ENCODE results near the gene KRTAP12-3. TPM values are rescaled to one million over a fixed set of nuclear protein-coding genes. Genes with fewer than 3 reads are reported as not detected.
"Not testable (repeated sequence)": the region's sequence is repeated elsewhere in the genome, so short reads cannot be mapped to it uniquely, and the experiment has no call there.

KRTAP12-3 gene
- total RNA-seq, 4 donors from 2014 or later = 13.2 TPM; not detected in 3

DNA sequence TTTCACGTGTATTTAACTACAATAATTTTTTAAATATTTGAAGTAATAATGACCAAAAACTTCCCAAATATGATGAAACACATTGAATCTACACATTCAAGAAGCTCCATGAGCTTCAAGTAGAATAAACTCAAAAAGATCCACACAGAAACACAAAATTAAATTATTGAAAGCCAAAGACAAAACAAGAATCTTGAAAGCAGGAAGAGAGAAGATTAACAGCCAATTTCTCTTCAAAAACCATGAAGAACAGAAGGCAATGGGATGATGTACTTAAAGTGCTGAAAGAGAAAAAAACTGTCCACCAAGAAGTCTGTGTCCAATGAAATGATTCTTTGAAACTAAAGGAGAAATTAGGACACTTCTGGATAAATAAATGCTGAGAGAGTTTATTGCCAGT, 25.7 kb upstream of the KRTAP12-3 start:
- WGBS, 2 donors = 89 to 92% methylated on average over 1 of the region's 1 CpG
- no peak overlapping the region for H3K4me3 ChIP-seq (ENCODE audit: low read depth, poor library complexity, severe bottlenecking)
- intact Hi-C loops (cut with DNase I; ENCODE audit: low total_unique reads) = no loop called here
- no peak for TF ChIP-seq POLR2A (IDR thresholded peaks at IDR 0.05)
- TF ChIP-seq, protein P1, sequence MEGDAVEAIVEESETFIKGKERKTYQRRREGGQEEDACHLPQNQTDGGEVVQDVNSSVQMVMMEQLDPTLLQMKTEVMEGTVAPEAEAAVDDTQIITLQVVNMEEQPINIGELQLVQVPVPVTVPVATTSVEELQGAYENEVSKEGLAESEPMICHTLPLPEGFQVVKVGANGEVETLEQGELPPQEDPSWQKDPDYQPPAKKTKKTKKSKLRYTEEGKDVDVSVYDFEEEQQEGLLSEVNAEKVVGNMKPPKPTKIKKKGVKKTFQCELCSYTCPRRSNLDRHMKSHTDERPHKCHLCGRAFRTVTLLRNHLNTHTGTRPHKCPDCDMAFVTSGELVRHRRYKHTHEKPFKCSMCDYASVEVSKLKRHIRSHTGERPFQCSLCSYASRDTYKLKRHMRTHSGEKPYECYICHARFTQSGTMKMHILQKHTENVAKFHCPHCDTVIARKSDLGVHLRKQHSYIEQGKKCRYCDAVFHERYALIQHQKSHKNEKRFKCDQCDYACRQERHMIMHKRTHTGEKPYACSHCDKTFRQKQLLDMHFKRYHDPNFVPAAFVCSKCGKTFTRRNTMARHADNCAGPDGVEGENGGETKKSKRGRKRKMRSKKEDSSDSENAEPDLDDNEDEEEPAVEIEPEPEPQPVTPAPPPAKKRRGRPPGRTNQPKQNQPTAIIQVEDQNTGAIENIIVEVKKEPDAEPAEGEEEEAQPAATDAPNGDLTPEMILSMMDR (IDR thresholded peaks at IDR 0.05) = no peak
- no peak for DNase-seq (ENCODE audit: low spot score in 2 of 2)

DNA sequence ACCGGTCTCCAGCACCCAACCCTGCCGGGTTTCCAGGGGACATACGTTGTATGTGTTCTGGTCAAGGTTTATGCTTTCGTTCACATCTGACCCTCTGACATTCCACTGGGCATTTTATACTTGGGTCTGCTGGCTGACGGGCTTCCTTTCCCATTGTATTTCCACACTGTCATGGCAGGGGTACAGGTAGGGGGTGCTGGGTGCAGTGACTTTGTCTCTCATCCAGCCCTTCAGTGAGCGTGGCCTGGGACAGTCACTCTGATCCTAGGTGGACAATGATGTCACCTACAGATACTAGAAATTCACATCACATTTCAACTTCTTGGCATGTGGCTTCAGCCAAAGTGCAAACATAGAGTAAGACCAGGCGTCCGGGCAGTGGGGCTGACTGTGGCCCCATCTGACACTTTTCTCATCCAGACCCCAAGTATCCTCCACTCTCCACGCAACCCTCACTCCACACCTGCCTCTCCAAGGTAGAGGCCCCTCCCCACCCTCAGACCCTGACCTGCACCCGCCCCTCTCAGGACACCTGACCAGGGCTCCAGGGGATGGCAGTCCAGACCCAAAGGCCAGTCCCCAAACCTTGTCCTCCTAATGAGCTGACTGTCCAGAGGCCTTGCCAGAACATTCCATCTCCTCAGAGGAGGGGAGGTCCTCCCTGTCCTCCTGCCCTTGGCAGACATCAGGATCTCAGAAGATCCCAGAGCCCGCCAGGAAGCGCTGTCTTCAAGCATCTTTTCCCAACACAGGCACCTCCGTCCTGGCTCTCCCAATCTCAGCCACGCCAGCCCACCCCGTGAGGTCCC, 21.3 kb upstream of the KRTAP12-3 start:
- DNase-seq (ENCODE audit: low spot score in 2 of 2) = peak in 1 of 2 donors; percentile 78
- no peak overlapping the region for H3K4me3 ChIP-seq (ENCODE audit: low read depth, poor library complexity, severe bottlenecking)
- WGBS, 2 donors = 87 to 88% methylated on average over 15 of the region's 15 CpGs
- TF ChIP-seq, protein P1 (IDR thresholded peaks at IDR 0.05) = no peak
- TF ChIP-seq POLR2A (IDR thresholded peaks at IDR 0.05) = no peak
- intact Hi-C loops (cut with DNase I; ENCODE audit: low total_unique reads) = no loop called here

DNA sequence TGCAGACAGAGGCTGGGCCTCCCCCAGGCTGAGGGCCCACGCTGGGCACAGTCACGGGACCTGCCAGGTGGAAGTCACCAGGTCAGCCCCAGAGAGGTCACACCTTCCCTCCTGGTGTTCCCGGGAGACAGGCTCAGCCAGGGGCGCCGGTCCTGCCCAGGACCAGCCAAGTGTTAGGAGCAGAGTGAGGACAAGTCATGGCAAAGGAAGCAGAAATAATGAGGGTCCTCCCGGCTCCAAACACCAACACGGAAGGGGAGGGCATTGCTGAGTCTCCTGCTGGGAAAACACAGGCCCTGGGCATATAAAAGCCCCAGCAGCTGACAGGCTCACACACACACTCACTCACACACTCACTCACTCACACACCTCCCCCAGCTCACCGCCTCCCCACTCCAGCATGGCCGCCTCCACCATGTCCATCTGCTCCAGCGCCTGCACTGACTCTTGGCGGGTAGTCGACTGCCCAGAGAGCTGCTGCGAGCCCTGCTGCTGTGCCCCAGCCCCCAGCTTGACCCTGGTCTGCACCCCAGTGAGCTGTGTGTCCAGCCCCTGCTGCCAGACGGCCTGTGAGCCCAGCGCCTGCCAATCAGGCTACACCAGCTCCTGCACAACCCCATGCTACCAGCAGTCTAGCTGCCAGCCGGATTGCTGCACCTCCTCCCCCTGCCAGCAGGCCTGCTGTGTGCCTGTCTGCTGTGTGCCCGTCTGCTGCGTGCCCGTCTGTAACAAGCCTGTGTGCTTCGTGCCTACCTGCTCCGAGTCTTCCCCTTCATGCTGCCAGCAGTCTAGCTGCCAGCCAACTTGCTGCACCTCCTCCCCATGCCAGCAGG, 20.5 kb upstream of the KRTAP12-3 start, which contains the start of gene KRTAP10-10:
KRTAP10-10 (plus strand) TSS at position 339 of the 833 bp plus-strand sequence; CDS start at position 401, 62 bp downstream.
- H3K4me3 ChIP-seq (ENCODE audit: low read depth, poor library complexity, severe bottlenecking) = no peak within 1 kb of the TSS
- DNase-seq (ENCODE audit: low spot score in 2 of 2) = peak in 1 of 2 donors; percentile 68

DNA sequence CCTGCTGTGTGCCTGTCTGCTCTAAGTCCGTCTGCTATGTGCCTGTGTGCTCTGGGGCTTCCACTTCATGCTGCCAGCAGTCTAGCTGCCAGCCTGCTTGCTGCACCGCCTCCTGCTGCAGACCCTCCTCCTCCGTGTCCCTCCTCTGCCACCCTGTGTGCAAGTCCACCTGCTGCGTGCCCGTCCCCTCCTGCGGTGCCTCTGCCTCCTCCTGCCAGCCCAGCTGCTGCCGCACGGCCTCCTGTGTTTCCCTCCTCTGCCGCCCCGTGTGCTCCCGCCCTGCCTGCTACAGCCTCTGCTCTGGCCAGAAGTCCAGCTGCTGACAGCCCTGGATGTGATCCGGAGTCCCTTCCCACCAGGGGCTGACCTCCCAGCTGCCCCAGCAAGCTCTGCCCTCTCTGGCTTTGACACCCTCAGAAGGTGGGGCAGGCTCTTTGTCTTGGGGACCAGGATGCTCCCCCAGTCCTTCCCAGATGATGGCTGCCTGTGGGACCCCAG, 19.8 kb upstream of the KRTAP12-3 start:
- WGBS, 2 donors = 73 to 75% methylated on average over 11 of the region's 12 CpGs
- intact Hi-C loops (cut with DNase I; ENCODE audit: low total_unique reads); H3K4me3 ChIP-seq (ENCODE audit: low read depth, poor library complexity, severe bottlenecking): not testable (repeated sequence)
- peak in 1 of 2 donors; percentile 54 for DNase-seq (ENCODE audit: low spot score in 2 of 2)

More for the DNA sequence above, 20.5 kb upstream of the KRTAP12-3 start, which contains the start of gene KRTAP10-10:
- TF ChIP-seq, protein P1 (IDR thresholded peaks at IDR 0.05) = no peak
- TF ChIP-seq POLR2A (IDR thresholded peaks at IDR 0.05) = no peak
- 53 to 56% methylated on average over 21 of the region's 21 CpGs for WGBS, 2 donors
- intact Hi-C loops (cut with DNase I; ENCODE audit: low total_unique reads) = no loop called here

DNA sequence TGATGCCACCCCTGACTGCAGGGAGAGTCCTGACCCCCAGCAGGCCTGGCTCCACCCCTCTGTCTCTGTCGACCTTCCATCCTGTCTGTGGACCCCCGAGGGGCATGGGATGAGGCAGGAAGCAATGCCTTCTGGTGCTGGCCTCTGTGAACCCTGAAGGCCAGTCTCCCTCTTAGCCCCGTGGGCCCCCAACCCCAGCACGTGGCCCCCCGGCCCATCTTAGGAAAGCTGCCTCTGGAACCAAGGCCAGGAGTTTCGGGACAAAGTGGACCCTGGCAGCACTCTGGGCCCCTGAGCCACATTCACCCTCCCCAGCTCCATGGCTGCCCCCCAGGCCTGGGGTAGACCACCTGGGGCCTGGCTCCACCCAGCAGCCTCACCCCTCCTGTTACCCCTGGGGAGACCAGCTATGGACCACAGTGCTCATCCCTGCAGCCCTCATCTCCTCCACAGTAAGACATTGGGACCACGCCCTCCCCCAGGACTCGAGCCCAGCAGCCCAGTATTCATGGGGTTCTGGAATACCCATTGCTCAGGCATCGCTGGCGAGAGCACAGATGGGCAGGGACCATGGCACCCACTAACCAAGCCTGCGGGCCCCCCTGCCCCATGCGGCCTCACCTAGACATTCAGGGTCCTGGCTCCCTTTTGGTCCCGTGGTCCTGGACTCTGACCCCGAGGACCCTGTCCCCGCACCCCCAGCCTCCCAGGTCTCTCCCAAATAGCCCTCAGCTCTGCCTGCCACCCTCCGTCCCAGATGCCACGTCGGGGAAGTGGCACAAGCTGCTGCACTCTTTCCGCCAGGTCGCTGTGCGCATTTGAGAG, 19.0 kb upstream of the KRTAP12-3 start:
- intact Hi-C loops (cut with DNase I; ENCODE audit: low total_unique reads); DNase-seq (ENCODE audit: low spot score in 2 of 2); H3K4me3 ChIP-seq (ENCODE audit: low read depth, poor library complexity, severe bottlenecking): not testable (repeated sequence)
- 86 to 89% methylated on average over 15 to 17 of the region's 21 CpGs for WGBS, 2 donors

DNA sequence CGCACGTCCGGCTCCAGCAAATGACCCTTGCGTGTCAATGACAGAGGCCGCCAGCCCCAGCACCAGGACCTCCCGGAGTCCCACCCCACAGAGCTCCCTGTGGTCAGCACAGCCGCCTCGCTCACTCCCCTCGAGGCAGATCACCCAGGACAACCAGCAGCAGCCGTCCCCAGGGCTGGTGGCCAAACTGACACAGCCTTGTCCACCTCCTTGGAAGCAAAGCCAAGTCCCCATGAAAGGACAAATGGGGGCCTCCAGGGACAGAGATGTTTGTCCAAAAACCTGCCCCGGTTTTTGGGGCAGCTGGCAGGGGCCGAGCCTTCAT, 18.4 kb upstream of the KRTAP12-3 start:
- H3K4me3 ChIP-seq (ENCODE audit: low read depth, poor library complexity, severe bottlenecking) = no peak overlapping the region
- TF ChIP-seq, protein P1 (IDR thresholded peaks at IDR 0.05) = no peak
- TF ChIP-seq POLR2A (IDR thresholded peaks at IDR 0.05) = no peak
- 81 to 90% methylated on average over 12 of the region's 12 CpGs for WGBS, 2 donors
- intact Hi-C loops (cut with DNase I; ENCODE audit: low total_unique reads) = no loop called here
- DNase-seq (ENCODE audit: low spot score in 2 of 2) = peak in 1 of 2 donors; percentile 9
